Suprapubic skin (tissue), 3 donors: Measurements from ENCODE around the gene SIPA1L3.

ENCODE experiments used
- POLR2A ChIP-seq, 2 donors: fragments of 450-650 bp; IDR thresholded peaks; one replicate each; pipeline ENCODE4 v1.6.1; 2017; ENCODE audit warnings: antibody characterized with exemption in 2 of 2, mild to moderate bottlenecking in 2 of 2, moderate library complexity in 2 of 2
- TF ChIP-seq, protein P1 (sequence below), 2 donors: fragments of 200-600 bp in 1 of 2; fragments of 450-650 bp in 1 of 2; sonication (generic) in 1 of 2; IDR thresholded peaks; one replicate each; pipeline ENCODE4 v1.5.1; 2016 to 2019; ENCODE audit warnings: antibody characterized with exemption in 2 of 2, mild to moderate bottlenecking in 1 of 2, moderate library complexity in 1 of 2

GRCh38 chr19:38250428-38250820 lies 343.4 kb downstream of the SIPA1L3 start:
- TF ChIP-seq, protein P1, sequence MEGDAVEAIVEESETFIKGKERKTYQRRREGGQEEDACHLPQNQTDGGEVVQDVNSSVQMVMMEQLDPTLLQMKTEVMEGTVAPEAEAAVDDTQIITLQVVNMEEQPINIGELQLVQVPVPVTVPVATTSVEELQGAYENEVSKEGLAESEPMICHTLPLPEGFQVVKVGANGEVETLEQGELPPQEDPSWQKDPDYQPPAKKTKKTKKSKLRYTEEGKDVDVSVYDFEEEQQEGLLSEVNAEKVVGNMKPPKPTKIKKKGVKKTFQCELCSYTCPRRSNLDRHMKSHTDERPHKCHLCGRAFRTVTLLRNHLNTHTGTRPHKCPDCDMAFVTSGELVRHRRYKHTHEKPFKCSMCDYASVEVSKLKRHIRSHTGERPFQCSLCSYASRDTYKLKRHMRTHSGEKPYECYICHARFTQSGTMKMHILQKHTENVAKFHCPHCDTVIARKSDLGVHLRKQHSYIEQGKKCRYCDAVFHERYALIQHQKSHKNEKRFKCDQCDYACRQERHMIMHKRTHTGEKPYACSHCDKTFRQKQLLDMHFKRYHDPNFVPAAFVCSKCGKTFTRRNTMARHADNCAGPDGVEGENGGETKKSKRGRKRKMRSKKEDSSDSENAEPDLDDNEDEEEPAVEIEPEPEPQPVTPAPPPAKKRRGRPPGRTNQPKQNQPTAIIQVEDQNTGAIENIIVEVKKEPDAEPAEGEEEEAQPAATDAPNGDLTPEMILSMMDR (IDR thresholded peaks at IDR 0.05) = no peak
- no peak for TF ChIP-seq POLR2A (IDR thresholded peaks at IDR 0.05)
